GM19372 (cell line): ENCODE measurements around the gene CDH24.

Source experiments
- ATAC-seq: cut with Tn5 transposase; IDR thresholded peaks from one replicate; pipeline ENCODE4 v1.9.1; 2021; ENCODE audit warnings: mild to moderate bottlenecking, low read depth, moderate library complexity; ENCODE audit not compliant: unreplicated experiment

The CDH24 gene

DNA sequence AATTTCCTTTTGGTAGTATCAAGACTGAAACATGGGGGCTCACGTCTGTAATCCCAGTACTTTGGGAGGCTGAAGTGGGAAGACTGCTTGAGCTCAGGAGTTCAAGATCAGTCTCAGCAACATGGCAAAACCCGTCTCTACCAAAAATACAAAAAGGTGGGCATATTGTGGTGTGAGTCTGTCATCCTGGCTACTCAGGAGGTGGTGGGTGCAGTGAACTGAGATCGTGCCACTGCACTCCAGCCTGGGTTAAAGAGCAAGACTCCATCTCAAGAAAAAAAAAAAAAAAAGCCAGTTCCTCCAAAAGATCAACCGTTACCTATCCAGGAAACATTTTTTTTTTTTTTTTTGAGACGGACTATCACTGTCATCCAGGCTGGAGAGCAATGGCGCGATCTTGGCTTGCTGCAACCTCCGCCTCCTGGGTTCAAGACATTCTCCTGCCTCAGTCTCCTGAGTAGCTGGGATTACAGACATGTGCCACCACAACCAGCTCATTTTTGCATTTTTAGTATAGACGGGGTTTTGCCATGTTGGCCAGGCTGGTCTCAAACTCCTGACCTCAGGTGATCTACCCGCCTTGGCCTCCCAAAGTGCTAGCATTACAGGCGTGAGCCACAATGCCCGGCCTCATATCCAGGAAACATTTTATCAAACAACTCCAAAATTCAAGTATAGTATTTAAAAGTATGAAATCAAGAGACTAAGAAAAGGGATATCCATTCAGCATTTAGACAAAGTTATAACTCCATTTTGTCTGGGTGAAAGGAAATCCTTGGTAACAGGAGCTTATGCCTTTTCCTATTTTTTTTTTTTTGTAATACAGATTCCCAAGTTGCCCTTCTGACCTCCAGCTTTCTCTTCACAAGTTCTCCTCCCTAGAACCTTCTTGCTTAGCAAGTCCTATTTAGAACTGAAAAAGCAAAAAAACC is 34.2 kb upstream of the CDH24 start:
- ATAC-seq = no peak

DNA sequence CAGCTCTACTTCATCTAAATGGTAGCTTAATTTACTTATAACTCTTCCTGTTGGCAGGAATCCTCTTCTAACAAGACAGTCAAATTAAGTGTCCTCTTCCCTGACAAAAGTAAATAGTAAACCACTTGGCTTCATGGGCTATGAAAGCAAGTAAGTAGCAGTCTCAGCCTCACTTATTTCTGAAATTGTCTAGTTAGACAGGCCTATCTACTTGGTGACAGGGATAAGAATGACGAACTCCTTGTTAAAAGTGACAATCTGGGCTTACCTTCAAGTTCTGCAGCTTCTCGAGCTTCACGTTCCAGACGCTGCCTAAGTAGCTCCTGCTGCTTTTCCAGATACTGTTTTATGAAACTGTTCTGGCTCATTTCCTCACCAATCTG is 32.9 kb upstream of the CDH24 start:
- no peak for ATAC-seq

DNA sequence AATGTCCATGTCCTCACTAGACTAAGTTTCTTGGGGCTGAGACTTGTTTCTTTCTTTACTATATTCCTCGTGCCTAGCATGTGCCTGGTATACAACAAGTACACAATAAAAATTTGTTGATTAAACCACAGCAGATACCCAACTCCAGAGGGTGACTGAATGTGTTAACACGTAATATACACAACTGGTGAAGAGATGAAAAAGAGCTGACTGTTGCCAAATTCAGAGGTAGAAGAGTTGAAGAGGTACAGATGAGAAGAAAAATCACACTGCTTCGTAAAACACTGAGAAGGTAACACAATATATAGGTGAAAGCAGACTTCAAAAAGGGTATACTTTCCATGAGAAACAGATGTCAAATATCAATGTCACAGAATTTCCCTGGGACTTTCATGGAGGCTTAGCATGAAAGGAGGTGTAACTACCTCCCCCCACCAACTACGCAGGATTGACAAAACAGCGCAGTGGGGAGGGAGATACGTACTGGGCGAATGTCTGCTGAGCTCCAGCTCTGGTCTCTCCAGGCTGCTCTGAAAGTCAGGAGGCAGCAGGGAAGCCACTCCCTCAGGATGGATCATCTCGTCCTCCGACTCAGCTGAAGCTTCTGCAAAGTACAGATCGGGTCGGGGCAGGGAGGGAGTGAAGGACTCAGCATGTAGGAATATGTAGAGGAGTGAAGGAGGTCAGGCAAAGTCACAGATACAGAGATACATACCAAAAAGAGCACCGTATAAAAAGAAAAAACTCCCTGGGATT is 32.4 kb upstream of the CDH24 start:
- ATAC-seq = no peak

DNA sequence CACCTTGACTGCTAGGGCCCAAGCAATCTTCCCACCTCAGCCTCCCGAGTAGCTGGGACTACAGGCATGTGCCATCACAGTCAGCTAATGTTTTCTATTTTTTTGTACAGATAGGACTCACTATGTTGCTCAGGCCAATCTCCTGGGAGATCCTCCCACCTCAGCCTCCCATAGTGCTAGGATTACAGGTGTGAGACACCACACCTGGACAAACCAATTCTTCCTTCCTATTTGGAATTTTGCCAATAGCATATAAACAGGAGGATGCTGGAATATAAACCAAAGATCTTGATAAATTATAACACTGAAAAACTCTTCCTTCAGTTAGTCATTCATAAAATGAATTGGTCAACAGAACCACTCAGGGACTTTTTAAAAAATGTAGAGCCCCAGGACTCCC is 29.2 kb upstream of the CDH24 start:
- ATAC-seq = no peak

DNA sequence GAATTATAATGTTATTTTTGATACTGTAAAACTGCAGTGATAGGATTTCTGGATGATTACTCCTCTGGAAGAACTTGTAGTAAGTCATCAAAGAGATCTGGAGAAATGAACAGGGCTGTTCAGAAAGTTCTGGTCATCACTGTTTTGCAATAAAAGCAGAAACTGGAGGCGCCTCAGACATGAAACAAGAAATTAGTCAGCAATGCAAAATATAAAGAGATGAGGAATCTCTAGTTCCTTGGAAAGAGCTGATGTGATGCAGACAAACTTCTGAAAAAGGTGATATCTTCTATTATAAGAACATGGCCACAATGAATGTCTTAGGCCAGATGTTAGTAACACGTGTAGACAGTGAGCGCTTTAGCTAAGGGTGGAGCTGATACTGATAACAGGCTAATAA is 28.1 kb upstream of the CDH24 start:
- ATAC-seq = no peak

DNA sequence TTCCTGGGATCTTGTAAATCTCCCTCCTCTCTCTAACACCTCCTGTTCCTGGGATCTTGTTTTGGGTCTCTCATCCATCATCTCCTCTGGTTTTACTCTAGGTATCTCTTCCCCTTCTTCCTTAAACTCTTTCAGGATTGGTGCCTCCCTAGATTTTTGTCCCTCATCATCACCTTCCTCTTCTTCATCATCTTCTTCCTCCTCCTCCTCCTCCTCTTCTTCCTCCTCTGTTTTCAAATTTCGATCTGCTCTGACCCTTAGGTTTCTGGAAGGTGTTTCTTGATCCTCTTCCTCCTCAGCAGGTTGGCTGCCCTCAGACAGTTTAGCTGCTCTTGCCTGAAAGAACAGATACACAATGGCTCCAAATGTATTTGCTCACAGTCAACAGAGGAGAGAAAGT is 23.2 kb upstream of the CDH24 start:
- ATAC-seq = no peak

DNA sequence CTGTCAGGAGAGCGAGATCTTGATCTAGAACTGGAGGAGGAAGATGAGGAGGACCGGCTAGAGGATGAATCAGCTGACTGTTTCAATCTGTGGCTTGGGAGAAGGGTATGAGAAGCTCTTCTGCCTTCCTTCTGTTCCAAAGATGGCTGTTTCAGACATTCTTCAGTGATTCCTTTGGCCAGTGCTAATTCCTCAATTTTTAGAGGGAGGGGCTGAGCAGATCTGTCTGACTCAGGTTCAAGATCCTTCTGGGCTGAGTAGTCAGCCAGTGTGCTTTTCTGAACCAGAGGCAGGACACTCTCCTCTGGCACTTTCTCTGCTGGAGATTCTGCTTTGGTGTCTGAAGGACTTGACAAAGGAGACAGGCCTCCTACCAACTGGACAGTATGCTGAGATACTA is 22.4 kb upstream of the CDH24 start:
- no peak for ATAC-seq

DNA sequence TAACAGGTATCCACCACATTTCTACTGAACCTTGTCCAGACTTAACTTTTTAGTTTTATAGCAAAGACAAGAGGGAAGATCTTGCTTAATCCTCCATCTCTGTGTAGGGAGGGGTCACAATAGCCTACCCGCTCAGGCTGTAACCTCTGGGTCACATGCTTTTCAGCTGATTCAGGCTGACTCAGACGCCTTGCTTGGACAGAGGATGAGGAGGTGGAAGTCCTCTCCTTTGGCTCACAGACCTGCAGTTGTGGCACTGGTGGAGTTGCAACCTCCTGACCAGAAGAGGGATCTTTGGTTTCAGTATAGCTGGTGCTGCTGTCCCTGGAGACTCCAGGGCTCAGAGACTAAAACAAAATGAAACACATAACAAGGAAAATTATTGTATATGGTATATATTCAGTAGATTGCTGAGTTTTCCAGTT is 21.4 kb upstream of the CDH24 start:
- ATAC-seq = no peak

DNA sequence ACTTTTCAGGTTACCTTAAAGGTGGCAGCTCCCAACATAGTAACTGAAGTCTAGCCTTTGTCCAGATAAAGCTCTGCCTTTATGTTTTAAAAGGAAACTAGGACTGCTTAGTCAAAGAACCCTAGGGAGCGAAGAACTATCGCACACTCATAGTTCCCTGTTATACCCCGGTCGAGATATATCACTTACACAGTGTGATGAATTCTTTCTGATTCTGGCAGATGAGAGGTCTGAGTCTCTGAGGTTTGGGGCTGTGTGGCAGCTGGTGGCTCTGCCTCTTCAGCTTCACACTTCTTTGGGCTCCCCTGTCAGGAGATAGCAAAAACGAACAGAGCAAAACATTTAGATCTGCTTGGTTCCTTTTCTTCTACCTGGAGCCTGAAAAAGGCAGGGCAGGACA is 20.6 kb upstream of the CDH24 start:
- ATAC-seq = no peak

DNA sequence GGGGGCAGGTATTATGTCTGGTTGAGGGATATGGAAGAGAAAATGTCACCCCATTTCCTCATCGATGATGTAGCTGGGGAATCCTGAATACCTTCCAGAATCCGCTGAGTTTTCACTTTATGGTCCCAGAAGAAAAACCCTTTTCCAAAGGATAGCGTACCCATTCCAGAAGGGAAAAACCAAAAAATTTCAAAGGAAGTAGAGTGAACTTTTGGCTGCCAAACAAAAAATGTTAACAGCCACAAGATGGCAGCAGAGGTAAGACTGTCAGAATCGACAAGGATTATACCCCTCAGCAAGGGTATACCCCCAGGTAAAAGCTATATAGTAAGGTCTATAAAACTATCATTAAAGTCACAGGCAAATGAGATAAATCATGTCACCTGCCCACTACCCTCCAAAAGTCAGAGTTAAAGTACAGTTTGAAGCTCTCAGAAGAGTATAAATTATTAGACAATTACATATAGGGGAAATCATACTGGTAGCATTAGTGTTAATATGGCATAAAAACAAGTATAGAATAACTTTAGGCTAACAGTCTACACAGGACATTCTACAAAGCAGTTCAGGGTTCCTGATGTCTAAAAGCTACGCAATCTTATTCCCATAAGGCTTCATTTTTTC is 19.6 kb upstream of the CDH24 start:
- ATAC-seq = no peak

DNA sequence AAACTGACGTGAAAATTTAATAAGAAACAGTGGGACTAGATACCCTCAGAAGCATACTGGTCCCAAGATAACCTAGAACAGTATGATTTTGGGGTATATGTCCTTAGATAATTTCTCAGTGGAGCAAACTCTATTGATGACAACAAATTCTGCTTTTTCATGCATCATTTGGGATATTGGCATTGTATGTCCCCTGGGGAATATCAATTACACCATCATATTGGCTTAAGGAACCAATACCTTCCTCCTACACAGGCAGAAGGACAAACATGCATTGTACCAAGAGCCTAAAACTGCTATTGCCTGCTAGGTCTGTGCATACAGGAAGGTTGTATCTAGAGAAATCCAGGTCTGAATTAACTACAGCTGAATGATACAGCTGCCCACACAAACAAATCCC is 17.6 kb upstream of the CDH24 start:
- ATAC-seq = no peak

DNA sequence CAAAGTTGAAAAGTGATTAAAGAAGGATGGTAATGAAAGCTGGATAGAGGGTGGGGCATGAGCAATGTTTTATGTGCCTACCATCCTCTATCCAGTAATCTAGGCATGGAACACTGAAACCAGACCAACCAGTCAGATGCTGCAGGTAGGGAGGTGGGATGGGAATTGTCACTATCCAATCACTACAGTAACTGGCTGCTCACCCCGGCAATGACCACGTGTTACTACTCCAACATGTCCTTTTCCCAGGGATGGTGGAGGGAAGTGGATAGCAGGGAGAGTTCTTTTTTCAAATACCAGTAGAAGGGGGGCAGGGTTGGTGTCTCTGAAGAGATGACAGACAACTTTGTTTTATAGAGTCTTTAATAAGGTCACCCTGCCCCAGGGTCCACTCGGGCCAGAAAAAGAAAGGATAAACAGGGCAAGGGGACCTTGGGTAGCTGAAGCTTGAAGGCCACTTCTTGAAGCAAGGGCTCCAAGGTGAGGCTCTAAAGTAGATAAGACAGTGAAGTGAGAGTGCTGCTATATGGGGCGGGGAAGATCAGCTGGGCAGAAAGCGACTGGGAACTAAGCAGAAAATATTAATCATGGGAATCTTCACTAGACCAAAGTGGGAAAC is 14.7 kb upstream of the CDH24 start:
- no peak for ATAC-seq

DNA sequence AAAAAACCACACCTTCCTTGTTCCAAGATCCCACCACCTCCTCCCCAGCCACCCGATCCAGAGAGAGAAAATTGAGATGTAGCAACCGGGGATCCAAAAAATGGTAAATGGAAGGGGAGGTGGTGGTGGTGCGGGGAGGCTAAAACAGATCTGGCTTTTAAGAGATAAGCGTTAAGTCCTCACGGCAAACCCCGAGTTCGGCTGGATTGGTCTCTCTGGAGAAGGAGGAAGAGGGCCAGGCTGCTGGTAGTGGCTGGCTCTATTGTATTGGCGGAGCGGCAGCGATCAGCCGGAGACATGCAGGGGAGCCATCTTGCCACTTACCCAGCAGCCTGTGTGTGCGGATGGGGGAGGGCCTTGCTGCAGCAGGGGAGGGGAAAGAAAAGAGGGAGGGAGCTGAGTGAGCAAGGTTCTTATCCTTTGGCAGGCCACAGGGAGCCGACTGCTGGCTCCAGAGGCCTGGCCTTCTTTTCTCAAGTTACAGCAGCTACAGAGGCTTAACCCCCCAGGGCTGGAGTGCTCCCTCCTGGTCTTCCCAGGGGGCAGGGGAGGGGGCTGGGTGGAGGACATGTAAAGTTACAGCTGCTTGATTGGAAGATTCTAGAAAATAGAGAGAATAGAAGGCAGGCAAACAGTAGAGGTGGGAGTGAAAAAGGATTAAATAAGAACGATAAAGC is 14.1 kb upstream of the CDH24 start:
- peak; percentile 90 for ATAC-seq

DNA sequence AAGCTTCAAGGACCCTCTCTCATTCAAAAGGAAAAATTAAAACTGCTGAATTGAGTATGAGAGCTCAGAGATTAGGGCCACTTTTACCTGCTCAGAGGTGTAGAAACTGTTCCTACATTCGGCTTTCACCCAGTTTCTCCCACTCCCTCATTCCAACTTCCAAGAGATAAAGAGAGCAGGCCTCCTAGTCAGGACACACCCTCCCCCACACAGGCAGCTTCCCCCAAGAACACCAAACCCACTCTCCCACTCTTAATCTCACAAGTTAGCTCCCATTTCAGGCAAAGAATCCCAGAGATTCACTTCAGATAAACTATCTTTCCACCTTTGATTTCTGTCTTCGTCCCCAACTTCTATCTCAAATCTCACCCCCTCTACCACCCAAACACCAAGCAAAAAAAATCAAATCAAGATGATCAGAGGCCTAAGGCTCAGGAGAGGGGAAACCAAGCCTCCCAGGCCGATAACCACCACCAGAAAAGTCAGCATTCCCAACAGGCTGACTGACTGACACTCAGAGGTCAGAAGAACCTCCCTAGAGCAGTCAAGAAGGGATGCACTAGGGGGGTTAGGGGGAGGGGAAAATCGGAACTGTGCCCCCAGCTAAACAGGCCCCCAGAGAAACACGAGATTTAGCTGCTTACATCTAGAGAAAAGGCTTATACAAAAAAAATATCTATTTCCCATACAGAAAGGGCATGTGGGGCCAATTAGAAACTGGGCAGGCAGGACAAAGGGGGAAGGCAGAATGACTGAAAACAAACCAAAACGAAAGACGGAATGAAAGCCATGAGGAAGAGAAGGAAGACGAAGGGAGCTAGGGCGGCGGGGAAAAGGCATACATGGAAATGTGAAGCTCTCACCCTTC is 13.2 kb upstream of the CDH24 start:
- no peak for ATAC-seq

DNA sequence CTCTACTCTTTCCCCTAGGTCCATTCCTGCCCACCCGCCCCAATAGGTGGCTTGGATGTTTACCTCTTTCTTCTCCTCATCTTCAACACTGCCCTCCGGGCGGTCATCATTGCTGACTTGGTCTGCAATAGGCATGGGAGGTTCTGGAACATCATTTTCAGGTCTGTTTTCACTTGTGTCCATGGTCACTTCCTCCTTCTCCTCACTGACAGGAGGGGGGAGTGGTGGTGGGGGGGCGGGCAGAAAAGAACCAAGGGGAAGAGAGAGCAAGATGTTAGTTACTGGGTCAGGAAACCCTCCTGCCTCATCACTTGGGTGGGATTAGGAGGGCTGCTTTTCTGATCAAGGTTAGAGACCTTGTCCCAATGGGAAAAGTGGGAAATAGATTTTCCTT is 12.1 kb upstream of the CDH24 start:
- ATAC-seq = no peak

DNA sequence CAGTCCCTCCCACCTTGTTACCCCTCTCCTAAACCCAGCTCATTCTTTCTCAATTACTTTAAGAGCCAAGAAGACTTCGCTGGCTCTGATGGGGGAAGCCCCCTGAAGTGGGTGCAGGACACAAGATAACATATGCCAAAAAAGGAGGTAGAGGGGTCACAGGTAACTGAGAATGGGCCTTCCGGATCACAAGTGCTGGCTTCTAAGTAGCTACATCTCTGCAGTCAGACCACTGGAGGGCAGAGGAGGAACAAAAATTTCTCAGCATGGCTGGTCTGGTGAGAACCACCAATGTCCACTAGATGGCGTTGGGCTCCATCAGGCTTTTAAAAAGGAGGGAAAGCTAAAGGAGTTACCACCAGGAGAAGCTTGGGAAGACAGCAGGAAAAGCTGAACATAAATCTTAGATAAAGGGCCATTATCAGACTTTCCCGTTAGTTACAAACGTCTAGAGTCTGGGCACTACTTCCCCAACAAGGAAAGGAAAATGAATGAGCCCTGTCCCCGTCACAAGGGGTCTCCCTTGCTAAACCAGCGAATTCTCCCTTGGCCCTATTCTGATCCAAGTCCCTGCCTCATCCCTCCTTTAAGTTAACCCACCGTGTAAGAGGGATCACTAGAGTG is 11.6 kb upstream of the CDH24 start:
- peak; percentile 55 for ATAC-seq

DNA sequence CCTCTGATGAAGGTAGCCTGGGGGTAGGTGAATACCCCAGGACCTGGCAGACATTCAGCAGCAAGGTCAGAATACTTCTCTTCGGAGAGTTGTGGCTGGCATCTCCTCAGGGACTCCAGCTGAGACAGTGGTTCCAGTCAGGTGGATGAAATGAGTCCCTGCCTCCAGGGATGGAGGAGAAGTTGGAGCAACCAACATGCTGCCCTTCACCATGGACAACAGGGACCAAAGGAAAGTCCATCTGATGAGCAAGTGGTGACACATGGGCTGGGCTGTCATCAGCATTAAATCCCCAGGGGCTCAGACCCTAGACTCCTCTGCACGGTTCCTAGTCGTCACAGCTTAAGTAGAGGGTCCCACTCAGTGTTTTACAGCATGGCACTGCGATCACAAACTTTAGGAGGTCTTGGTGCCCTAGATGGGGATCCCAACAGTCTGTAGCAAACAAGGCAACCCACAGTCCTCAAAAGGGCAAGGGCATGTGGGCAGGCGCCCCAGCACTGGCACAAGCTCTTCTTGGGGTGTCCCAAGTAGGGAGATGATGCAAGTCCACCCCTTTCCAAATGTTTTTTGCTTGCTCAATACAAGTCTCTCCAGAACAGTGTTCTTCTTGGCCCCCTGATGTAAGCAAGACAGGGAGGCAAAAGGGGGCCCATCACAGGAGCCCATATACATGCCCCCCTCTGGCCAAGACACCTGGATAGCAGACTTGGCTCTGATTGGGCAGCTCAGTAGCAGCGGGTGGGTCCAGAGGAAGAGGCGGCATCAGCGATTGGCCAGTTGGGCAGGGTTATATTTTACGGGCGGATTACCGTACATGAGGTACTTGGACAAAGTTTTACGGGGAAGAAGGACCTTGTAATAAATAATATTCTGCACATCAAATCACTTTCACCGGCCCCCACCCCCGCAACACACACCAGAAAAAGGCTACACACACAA is 10.8 kb upstream of the CDH24 start:
- ATAC-seq = no peak
